Right ventricle myocardium superior (tissue), 1 donor: ENCODE results near the gene SELENOF. TPM values are rescaled to one million over a fixed set of nuclear protein-coding genes. Genes with fewer than 3 reads are reported as not detected.

Source experiments
- ATAC-seq: fragments of 200-7000 bp; cut with Tn5 transposase; one replicate; pipeline ENCODE4 v1.9.1; 2020; ENCODE audit warnings: mild to moderate bottlenecking; ENCODE audit not compliant: poor library complexity
- DNase-seq: peaks from one replicate; pipeline ENCODE4 v3.0.0-alpha.2; 2020
- intact Hi-C: fragments of 100-400 bp; cut with DNase I; formaldehyde crosslinking; loops from one replicate; pipeline ENCODE4 v1.11.2; 2022
- long read RNA-seq: library from polyadenylated mRNA; unstranded; transcript quantifications from one replicate; pipeline ENCODE4 v2.0.0, GENCODE V29; 2021
- total RNA-seq: library from RNA; stranded (reverse); fragmentation: NEBNext Ultra II Directional; extraction: Animal tissue kit (Norgen Biotek cat#: 25700); gene quantifications from one replicate; pipeline ENCODE4 v1.2.1, GENCODE V29; 2021
- donor health status: DM: no; HTN: yes; CAD: no; lungs with severe emphysema.

Gene SELENOF
- total RNA-seq = 69.8 TPM
- long read RNA-seq, transcript SELENOF-205 (5 exons, 831 nt) = minor isoform, 5 of 34 reads
- long read RNA-seq, transcript SELENOF-201 (5 exons, 1,781 nt) = major isoform, 22 of 34 reads
- long read RNA-seq, partial matches to known transcripts = 1 of 34 reads
- long read RNA-seq, other reads (novel, unspliced or antisense) = 3 of 34 reads

- intact Hi-C loops = no loop called here
- DNase-seq (peak; percentile 100), ATAC-seq (peak; percentile 97)
Measured at GRCh38 chr1:86913896-86914600, at the start of gene SELENOF. TSS of gene SELENOF (minus strand) at chr1:86914126. CDS start at chr1:86914111, 15 bp downstream.

GRCh38 chr1:86960548-86960947 is 46.6 kb upstream of the SELENOF start:
- no peak for ATAC-seq
- intact Hi-C loops = no loop called here

GRCh38 chr1:86957221-86957620 is 43.3 kb upstream of the SELENOF start:
- ATAC-seq (no peak), DNase-seq (no peak)
- intact Hi-C loops = no loop called here

More at GRCh38 chr1:86960548-86960947, 46.6 kb upstream of the SELENOF start:
- no peak for DNase-seq

GRCh38 chr1:86956221-86956620 is 42.3 kb upstream of the SELENOF start:
- intact Hi-C loops = no loop called here
- ATAC-seq (no peak), DNase-seq (no peak)

- ATAC-seq = no peak
- intact Hi-C loops = no loop called here
- no peak for DNase-seq
Measured at GRCh38 chr1:86955678-86956077, 41.8 kb upstream of the SELENOF start.

GRCh38 chr1:86953167-86953566 is 39.2 kb upstream of the SELENOF start:
- ATAC-seq (no peak), DNase-seq (no peak)
- intact Hi-C loops = loop anchor here (5.0 kb wide), 1 partner anchor 111 kb away; no protein-coding TSS in a partner anchor

GRCh38 chr1:86951430-86951829 is 37.5 kb upstream of the SELENOF start:
- no peak for DNase-seq
- no peak for ATAC-seq
- intact Hi-C loops = loop anchor here (5.0 kb wide), 1 partner anchor 109 kb away; no protein-coding TSS in a partner anchor

- DNase-seq (no peak), ATAC-seq (no peak)
- intact Hi-C loops = loop anchor here (5.0 kb wide), 1 partner anchor 109 kb away; no protein-coding TSS in a partner anchor
Measured at GRCh38 chr1:86950712-86951419, 36.9 kb upstream of the SELENOF start.

GRCh38 chr1:86948212-86948611 is 34.3 kb upstream of the SELENOF start:
- peak; percentile 53 for DNase-seq
- ATAC-seq = peak; percentile 96
- intact Hi-C loops = no loop called here

GRCh38 chr1:86942743-86943142 is 28.8 kb upstream of the SELENOF start:
- no peak for DNase-seq
- ATAC-seq = no peak
- intact Hi-C loops = no loop called here

GRCh38 chr1:86942042-86942441 is 28.1 kb upstream of the SELENOF start:
- ATAC-seq (no peak), DNase-seq (no peak)
- intact Hi-C loops = no loop called here

- ATAC-seq (no peak), DNase-seq (no peak)
- intact Hi-C loops = no loop called here
Measured at GRCh38 chr1:86940599-86940998, 26.7 kb upstream of the SELENOF start.

- no peak for ATAC-seq
- intact Hi-C loops = no loop called here
Measured at GRCh38 chr1:86939406-86939805, 25.5 kb upstream of the SELENOF start.

GRCh38 chr1:86938855-86939254 is 24.9 kb upstream of the SELENOF start:
- ATAC-seq (no peak), DNase-seq (no peak)
- intact Hi-C loops = no loop called here

More at GRCh38 chr1:86939406-86939805, 25.5 kb upstream of the SELENOF start:
- DNase-seq = no peak

GRCh38 chr1:86938450-86938849 is 24.5 kb upstream of the SELENOF start:
- DNase-seq = no peak
- no peak for ATAC-seq
- intact Hi-C loops = no loop called here

- peak; percentile 48 for ATAC-seq
- DNase-seq = no peak
- intact Hi-C loops = no loop called here
Measured at GRCh38 chr1:86933562-86934377, 19.8 kb upstream of the SELENOF start.

- ATAC-seq = no peak
- intact Hi-C loops = no loop called here
- no peak for DNase-seq
Measured at GRCh38 chr1:86933051-86933450, 19.1 kb upstream of the SELENOF start.

GRCh38 chr1:86928819-86929218 is 14.9 kb upstream of the SELENOF start:
- intact Hi-C loops = no loop called here
- ATAC-seq (no peak), DNase-seq (no peak)

- ATAC-seq (no peak), DNase-seq (no peak)
- intact Hi-C loops = no loop called here
Measured at GRCh38 chr1:86926883-86927282, 13.0 kb upstream of the SELENOF start.
